Liver (tissue), 9 donors: ENCODE results near the gene ZNF408. TPM values are rescaled to one million over a fixed set of nuclear protein-coding genes. Genes with fewer than 3 reads are reported as not detected.

ENCODE experiments used
- DNase-seq: peaks from one replicate; pipeline ENCODE4 v3.0.0-alpha.2; 2017; ENCODE audit warnings: low spot score
- H3K27ac ChIP-seq, 2 donors: one replicate each; pipeline ENCODE4 v1.7.0; 2013; ENCODE audit warnings: inconsistent platforms in 2 of 2, low read length in 2 of 2, control low read depth in 1 of 2, low read depth in 1 of 2, mild to moderate bottlenecking in 1 of 2
- H3K27me3 ChIP-seq, 4 donors: one replicate each; pipeline versions ENCODE4 v1.6.1 to v1.7.0; 2013; ENCODE audit warnings: low read length in 3 of 4, inconsistent platforms in 1 of 4, mild to moderate bottlenecking in 1 of 4, moderate library complexity in 1 of 4; ENCODE audit not compliant: control insufficient read depth in 4 of 4, insufficient read depth in 4 of 4
- H3K36me3 ChIP-seq, 4 donors: one replicate each; pipeline versions ENCODE4 v1.6.1 to v1.7.0; 2013; ENCODE audit warnings: low read length in 3 of 4, mild to moderate bottlenecking in 3 of 4, low read depth in 1 of 4, moderate library complexity in 1 of 4; ENCODE audit not compliant: control insufficient read depth in 4 of 4, insufficient read depth in 3 of 4
- H3K4me1 ChIP-seq, 4 donors: one replicate each; pipeline versions ENCODE4 v1.6.1 to v1.7.0; 2013; ENCODE audit warnings: low read length in 3 of 4, mild to moderate bottlenecking in 3 of 4, moderate library complexity in 1 of 4; ENCODE audit not compliant: control insufficient read depth in 4 of 4, insufficient read depth in 4 of 4
- H3K4me3 ChIP-seq, 3 donors: one replicate each; pipeline versions ENCODE4 v1.6.1 to v1.7.0; 2013; ENCODE audit warnings: low read length in 3 of 3, control low read depth in 1 of 3, low read depth in 1 of 3, mild to moderate bottlenecking in 1 of 3
- H3K9ac ChIP-seq, 2 donors: one replicate each; pipeline ENCODE4 v1.7.0; 2013; ENCODE audit warnings: low read length in 2 of 2, mild to moderate bottlenecking in 2 of 2, moderate library complexity in 2 of 2, control low read depth in 1 of 2, low read depth in 1 of 2
- H3K9me3 ChIP-seq, 4 donors: one replicate each; pipeline versions ENCODE4 v1.6.1 to v1.7.0; 2013; ENCODE audit warnings: low read length in 3 of 4; ENCODE audit not compliant: control insufficient read depth in 4 of 4
- EGR1 ChIP-seq, 2 donors: IDR thresholded peaks; 2 replicates each; pipeline ENCODE4 v1.6.1; 2016 to 2018; ENCODE audit warnings: antibody characterized with exemption in 2 of 2, low read depth in 2 of 2
- FOXA1 ChIP-seq: IDR thresholded peaks from 2 replicates; pipeline ENCODE4 v1.6.1; 2016; ENCODE audit warnings: antibody characterized with exemption
- FOXA2 ChIP-seq: IDR thresholded peaks from 2 replicates; pipeline ENCODE4 v1.6.1; 2016; ENCODE audit warnings: antibody characterized with exemption
- GABPA ChIP-seq, 2 donors: IDR thresholded peaks in 1 of 2; conservative IDR thresholded peaks in 1 of 2; 2 replicates each; pipeline ENCODE4 v1.6.1; 2016; ENCODE audit warnings: antibody characterized with exemption in 2 of 2, mild to moderate bottlenecking in 1 of 2, moderate library complexity in 1 of 2
- HNF4A ChIP-seq, 2 donors: conservative IDR thresholded peaks; 2 replicates each; pipeline ENCODE4 v1.6.1; 2016; ENCODE audit warnings: antibody characterized with exemption in 2 of 2, mild to moderate bottlenecking in 2 of 2
- HNF4G ChIP-seq: IDR thresholded peaks from 2 replicates; pipeline ENCODE4 v1.6.1; 2016; ENCODE audit warnings: antibody characterized with exemption
- JUND ChIP-seq, 2 donors: IDR thresholded peaks; 2 replicates each; pipeline ENCODE4 v1.6.1; 2016; ENCODE audit warnings: antibody characterized with exemption in 2 of 2
- MAX ChIP-seq: IDR thresholded peaks from 2 replicates; pipeline ENCODE4 v1.6.1; 2016; ENCODE audit warnings: antibody characterized with exemption
- NR2F2 ChIP-seq: IDR thresholded peaks from 2 replicates; pipeline ENCODE4 v1.6.1; 2016; ENCODE audit warnings: antibody characterized with exemption
- RAD21 ChIP-seq, 2 donors: IDR thresholded peaks; 2 replicates each; pipeline ENCODE4 v1.6.1; 2016; ENCODE audit warnings: antibody characterized with exemption in 2 of 2, mild to moderate bottlenecking in 2 of 2
- REST ChIP-seq: IDR thresholded peaks from 2 replicates; pipeline ENCODE4 v1.6.1; 2016; ENCODE audit warnings: antibody characterized with exemption, mild to moderate bottlenecking
- RXRA ChIP-seq, 2 donors: IDR thresholded peaks; 2 replicates each; pipeline ENCODE4 v1.6.1; 2017 to 2018; ENCODE audit warnings: antibody characterized with exemption in 2 of 2, mild to moderate bottlenecking in 1 of 2
- SP1 ChIP-seq: IDR thresholded peaks from 2 replicates; pipeline ENCODE4 v1.6.1; 2018; ENCODE audit warnings: antibody characterized with exemption, mild to moderate bottlenecking
- TAF1 ChIP-seq: conservative IDR thresholded peaks from 2 replicates; pipeline ENCODE4 v1.6.1; 2016; ENCODE audit warnings: antibody characterized with exemption, mild to moderate bottlenecking
- YY1 ChIP-seq: IDR thresholded peaks from 2 replicates; pipeline ENCODE4 v1.6.1; 2016; ENCODE audit warnings: antibody characterized with exemption, mild to moderate bottlenecking
- WGBS: extraction: QIAGEN DNeasy Blood & Tissue Kit; methylation state at CpG from one replicate; pipeline ENCODE4 v1.1.7; 2013; 5-methylcytosine and 5-hydroxymethylcytosine counted together
- polyA plus RNA-seq, 2 donors: library from polyadenylated mRNA; stranded (reverse) in 1 of 2; unstranded in 1 of 2; fragments of 200-250 nt in 1 of 2; fragments of >200 nt in 1 of 2; fragmentation: Nextera tagmentation in 1 of 2; extraction: Ambion mirVana in 1 of 2; gene quantifications; one replicate each; pipeline versions ENCODE4 v1.2.1 to v1.2.3, GENCODE V29; 2013 to 2015
- total RNA-seq, 2 donors: library from RNA; depleted of rRNA; stranded (reverse); fragments of >200 nt; gene quantifications; one replicate each; pipeline ENCODE4 v1.2.3, GENCODE V29; 2014
- TF ChIP-seq, protein P1 (sequence below): fragments of 150-350 bp; IDR thresholded peaks from 2 replicates; pipeline ENCODE4 v1.5.1; 2017; ENCODE audit warnings: improper control_type of control experiment, low read depth, low read length; ENCODE audit not compliant: missing input control
- TF ChIP-seq, protein P2 (sequence below): IDR thresholded peaks from 2 replicates; pipeline ENCODE4 v1.6.1; 2016; ENCODE audit warnings: antibody characterized with exemption
- donor health status: healthy.
- donor health status: healthy.
- donor health status: healthy.
- donor health status: healthy.
- donor health status: healthy.

ZNF408 gene
- total and polyA plus RNA-seq, 4 donors: 3.4 to 8.4 (median 5.5) TPM

GRCh38 chr11:46674463-46675287 lies 26.2 kb upstream of the ZNF408 start:
- no peak for DNase-seq
- H3K4me1 ChIP-seq: peaks cover 18 to 42% (median 21%) of the 10 kb centered on the region in 4 donors
- no peak overlapping the region for H3K4me3 ChIP-seq
- TF ChIP-seq, protein P1, sequence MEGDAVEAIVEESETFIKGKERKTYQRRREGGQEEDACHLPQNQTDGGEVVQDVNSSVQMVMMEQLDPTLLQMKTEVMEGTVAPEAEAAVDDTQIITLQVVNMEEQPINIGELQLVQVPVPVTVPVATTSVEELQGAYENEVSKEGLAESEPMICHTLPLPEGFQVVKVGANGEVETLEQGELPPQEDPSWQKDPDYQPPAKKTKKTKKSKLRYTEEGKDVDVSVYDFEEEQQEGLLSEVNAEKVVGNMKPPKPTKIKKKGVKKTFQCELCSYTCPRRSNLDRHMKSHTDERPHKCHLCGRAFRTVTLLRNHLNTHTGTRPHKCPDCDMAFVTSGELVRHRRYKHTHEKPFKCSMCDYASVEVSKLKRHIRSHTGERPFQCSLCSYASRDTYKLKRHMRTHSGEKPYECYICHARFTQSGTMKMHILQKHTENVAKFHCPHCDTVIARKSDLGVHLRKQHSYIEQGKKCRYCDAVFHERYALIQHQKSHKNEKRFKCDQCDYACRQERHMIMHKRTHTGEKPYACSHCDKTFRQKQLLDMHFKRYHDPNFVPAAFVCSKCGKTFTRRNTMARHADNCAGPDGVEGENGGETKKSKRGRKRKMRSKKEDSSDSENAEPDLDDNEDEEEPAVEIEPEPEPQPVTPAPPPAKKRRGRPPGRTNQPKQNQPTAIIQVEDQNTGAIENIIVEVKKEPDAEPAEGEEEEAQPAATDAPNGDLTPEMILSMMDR: no peak
- TF ChIP-seq FOXA2 (no peak), SP1 (no peak), MAX (no peak), TAF1 (no peak), REST (peak; percentile 67), RAD21 (IDR thresholded peaks at IDR 0.05) (no peak), YY1 (no peak)
- H3K27me3 ChIP-seq: no peaks in the 10 kb centered on the region
- H3K36me3 ChIP-seq: peaks cover 24 to 48% (median 35%) of the 10 kb centered on the region in 4 donors
- H3K9me3 ChIP-seq: no peaks in the 10 kb centered on the region
- H3K9ac ChIP-seq: no peak overlapping the region
- WGBS: 48% methylated on average over 12 of the region's 12 CpGs
- peak overlapping the region; percentile 86 to 97 for H3K27ac ChIP-seq

DNA sequence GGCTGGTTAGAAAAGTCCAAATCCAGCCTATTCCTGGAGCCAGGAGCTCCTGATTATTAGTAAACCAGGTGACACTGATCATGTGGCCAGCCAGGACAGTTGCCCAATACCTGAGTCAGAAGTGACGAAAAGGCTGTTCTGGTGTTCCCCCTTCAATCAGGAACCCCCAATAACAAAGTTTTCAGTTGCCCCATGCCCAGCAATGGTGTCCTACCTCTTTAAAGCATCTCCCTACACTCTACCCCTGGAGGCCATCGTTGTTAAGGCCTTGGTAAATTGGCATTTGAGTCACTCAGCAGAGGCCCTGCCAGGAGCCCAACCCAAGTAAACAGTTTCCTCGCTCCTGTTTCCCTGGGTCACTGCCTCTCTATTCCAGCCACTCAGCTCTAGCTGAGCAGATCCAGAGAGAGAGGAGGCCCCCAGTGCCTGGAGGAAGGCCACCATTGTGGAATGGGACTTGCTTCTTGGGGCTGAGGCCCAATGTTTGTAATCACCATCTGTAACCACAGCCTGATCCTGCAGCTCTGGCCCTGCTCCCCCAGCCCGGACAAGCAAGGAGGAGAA lies 25.5 kb upstream of the ZNF408 start:
- Histone ChIP-seq H3K27me3 (no peaks in the 10 kb centered on the region), H3K9ac (peak overlapping the region in 1 of 2 donors; percentile 44), H3K27ac (peak overlapping the region; percentile 86 to 97), H3K9me3 (no peaks in the 10 kb centered on the region), H3K36me3 (peaks cover 26 to 53% (median 38%) of the 10 kb centered on the region in 4 donors), H3K4me1 (peaks cover 18 to 42% (median 21%) of the 10 kb centered on the region in 4 donors), H3K4me3 (no peak overlapping the region)
- DNase-seq: no peak
- 33% methylated on average over 4 of the region's 4 CpGs for WGBS
- TF ChIP-seq NR2F2 (no peak), HNF4A (conservative IDR thresholded peaks at IDR 0.05) (peak in 1 of 2 donors; percentile 55), YY1 (peak; percentile 85), REST (no peak), FOXA1 (no peak), EGR1 (IDR thresholded peaks at IDR 0.05; ENCODE audit: low read depth in 2 of 2) (no peak), HNF4G (no peak), SP1 (peak; percentile 49), GABPA (IDR thresholded peaks at IDR 0.05 in 1 of 2, conservative IDR thresholded peaks at IDR 0.05 in 1 of 2) (peak in 1 of 2 donors; percentile 49), RAD21 (IDR thresholded peaks at IDR 0.05) (peak; percentile 30 to 38), TAF1 (no peak), MAX (peak; percentile 71), JUND (IDR thresholded peaks at IDR 0.05) (peak; percentile 41 to 60), RXRA (IDR thresholded peaks at IDR 0.05) (peak; percentile 16 to 68), FOXA2 (peak; percentile 31)
- TF ChIP-seq, protein P2, sequence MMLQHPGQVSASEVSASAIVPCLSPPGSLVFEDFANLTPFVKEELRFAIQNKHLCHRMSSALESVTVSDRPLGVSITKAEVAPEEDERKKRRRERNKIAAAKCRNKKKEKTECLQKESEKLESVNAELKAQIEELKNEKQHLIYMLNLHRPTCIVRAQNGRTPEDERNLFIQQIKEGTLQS: peak; percentile 34
- TF ChIP-seq, protein P1: peak; percentile 1
